ENCODE measurements around the gene SLC35F3.

The SLC35F3 gene

DNA sequence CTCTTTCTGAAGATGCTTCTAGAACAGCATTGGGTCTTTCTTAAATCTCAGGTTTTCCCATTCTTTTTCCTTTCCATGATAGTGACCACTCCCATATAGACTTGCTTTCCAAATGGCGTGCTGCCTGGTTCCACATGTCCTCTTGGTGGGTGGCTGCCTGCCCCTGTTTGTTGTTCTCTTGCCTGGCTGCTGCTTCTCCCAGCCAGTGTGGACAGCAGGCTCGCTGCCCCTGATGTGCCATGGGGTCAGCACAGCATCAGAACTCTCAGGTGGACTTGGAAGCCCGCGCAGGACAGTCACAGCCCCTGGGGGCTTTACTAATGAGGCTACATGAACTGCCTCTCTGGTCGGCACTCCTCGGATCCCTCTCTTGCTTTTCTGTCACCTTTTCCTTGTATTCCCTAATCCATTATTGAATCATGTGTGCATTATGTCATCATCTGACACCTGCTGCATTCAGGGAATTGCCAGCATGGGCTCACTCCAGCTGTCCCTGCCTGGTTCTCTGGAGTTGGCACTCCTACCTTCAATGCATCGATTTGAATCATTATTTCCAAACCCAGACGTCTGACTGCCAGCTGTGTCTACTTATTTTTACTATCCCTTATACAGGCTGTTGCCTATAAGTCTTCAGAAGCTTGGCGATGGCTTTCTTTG is 368.3 kb downstream of the SLC35F3 start:
- TF ChIP-seq, protein P1, sequence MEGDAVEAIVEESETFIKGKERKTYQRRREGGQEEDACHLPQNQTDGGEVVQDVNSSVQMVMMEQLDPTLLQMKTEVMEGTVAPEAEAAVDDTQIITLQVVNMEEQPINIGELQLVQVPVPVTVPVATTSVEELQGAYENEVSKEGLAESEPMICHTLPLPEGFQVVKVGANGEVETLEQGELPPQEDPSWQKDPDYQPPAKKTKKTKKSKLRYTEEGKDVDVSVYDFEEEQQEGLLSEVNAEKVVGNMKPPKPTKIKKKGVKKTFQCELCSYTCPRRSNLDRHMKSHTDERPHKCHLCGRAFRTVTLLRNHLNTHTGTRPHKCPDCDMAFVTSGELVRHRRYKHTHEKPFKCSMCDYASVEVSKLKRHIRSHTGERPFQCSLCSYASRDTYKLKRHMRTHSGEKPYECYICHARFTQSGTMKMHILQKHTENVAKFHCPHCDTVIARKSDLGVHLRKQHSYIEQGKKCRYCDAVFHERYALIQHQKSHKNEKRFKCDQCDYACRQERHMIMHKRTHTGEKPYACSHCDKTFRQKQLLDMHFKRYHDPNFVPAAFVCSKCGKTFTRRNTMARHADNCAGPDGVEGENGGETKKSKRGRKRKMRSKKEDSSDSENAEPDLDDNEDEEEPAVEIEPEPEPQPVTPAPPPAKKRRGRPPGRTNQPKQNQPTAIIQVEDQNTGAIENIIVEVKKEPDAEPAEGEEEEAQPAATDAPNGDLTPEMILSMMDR (IDR thresholded peaks at IDR 0.05; ENCODE audit: extremely low read depth, insufficient read depth, missing control alignments) = no peak
- in situ Hi-C loops (cut with MboI; ENCODE audit: low pct_unique_long_range_greater_than_20kb, low sequenced_read_pairs, unreplicated experiment) = no loop called here
- no peak for DNase-seq (ENCODE audit: low spot score)

DNA sequence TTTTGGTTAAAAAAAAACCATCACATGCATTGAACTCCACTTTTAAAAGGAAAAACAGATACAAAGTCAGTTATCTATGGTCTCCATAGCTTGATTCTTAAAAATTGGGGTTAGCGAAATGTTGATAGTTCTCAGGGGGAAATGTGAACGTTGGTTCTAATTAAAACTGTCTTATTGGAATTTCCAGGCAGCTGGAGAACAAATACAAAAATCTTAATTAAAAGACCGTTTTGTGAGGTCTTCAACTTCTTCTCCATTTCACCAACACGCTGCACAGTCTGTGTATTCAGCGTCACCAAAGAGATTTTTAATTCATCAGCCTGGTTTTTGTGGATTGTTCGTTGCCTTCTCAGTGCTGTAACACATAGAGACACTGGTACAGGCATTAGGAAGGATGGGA is 369.5 kb downstream of the SLC35F3 start:
- in situ Hi-C loops (cut with MboI; ENCODE audit: low pct_unique_long_range_greater_than_20kb, low sequenced_read_pairs, unreplicated experiment) = no loop called here
- TF ChIP-seq, protein P1 (IDR thresholded peaks at IDR 0.05; ENCODE audit: extremely low read depth, insufficient read depth, missing control alignments) = no peak
- DNase-seq (ENCODE audit: low spot score) = no peak

DNA sequence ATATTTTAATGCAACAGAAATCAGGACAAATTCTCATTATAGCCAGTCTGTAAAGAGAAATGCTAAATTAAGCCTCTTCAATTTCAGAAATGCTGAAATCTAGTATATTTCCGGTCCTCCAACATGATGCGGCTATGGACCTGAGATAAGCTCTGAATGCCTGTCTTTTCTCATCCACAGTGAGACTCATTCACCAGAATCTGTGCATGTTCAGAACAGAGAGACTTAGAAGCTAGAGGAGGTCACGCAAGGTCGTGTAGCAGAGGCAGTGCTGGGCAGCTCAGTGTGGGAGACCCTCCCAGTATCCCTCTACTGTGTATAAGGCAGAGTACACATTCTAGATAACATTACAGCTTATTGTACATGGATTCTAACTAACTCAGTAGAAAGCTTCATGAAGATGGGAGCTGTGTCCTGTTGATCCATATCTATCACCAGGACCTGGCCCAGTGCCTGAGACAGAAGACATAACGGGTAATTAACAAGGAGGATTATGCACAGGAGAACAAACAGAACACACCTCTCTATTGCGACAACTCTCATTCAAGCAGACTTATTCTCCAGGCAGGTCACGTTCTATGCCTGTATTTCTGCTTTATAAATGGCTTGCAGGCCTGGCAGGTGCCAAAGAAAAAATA is 371.8 kb downstream of the SLC35F3 start:
- in situ Hi-C loops (cut with MboI; ENCODE audit: low pct_unique_long_range_greater_than_20kb, low sequenced_read_pairs, unreplicated experiment) = no loop called here
- TF ChIP-seq, protein P1 (IDR thresholded peaks at IDR 0.05; ENCODE audit: extremely low read depth, insufficient read depth, missing control alignments) = no peak
- no peak for DNase-seq (ENCODE audit: low spot score)

DNA sequence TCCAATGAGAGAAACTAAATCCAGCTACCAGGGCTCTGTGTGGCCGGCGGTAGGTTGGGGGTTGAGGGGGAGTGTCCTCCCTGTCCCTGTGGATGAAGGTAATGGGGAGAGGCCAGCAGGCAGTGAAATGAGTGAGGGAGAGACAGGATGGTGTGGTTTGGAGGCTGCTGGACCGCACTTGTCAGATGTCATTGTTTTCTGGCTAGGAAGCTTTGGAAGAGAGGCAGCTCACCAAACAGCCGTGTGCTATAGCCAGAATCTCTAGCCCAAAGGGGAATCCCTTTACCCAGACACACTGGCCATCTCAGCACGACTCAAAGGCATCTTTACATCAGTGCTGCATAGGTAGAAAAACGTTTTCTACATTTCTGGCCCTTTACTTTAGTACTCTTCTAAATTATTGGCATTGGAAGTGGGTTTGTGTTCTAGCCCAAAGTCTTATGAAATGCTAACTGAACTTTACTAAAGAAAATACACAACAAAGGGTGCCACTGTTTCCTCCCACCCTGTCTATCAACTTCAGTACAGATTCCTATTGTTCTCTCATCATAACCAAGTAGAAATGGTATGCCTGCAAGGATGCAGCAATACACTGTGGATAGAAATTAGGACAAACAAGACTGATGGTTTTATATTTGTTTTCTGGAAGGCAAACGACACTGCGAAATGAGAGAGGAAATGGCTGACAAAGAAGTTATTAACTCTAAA is 372.8 kb downstream of the SLC35F3 start:
- in situ Hi-C loops (cut with MboI; ENCODE audit: low pct_unique_long_range_greater_than_20kb, low sequenced_read_pairs, unreplicated experiment) = no loop called here
- TF ChIP-seq, protein P1 (IDR thresholded peaks at IDR 0.05; ENCODE audit: extremely low read depth, insufficient read depth, missing control alignments) = no peak

DNA sequence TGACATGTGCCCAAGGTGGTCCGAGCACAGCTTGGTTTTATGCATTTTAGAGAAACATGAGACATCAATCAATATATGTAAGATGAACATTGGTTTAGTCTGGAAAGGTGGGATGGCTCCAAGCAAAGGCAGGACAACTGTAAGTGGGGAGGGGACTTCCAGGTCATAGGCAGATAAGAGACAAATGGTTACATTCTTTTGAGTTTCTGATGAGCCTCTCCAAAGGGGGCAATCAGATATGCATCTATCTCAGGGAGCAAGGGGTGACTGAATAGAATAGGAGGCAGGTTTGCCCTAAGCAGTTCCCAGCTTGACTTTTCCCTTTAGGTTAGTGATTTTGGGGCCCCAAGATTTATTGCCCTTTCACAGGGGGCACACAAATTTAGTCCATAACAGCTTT is 374.5 kb downstream of the SLC35F3 start:
- in situ Hi-C loops (cut with MboI; ENCODE audit: low pct_unique_long_range_greater_than_20kb, low sequenced_read_pairs, unreplicated experiment) = no loop called here
- TF ChIP-seq, protein P1 (IDR thresholded peaks at IDR 0.05; ENCODE audit: extremely low read depth, insufficient read depth, missing control alignments) = no peak
- no peak for DNase-seq (ENCODE audit: low spot score)

More for the DNA sequence above, 372.8 kb downstream of the SLC35F3 start:
- no peak for DNase-seq (ENCODE audit: low spot score)

DNA sequence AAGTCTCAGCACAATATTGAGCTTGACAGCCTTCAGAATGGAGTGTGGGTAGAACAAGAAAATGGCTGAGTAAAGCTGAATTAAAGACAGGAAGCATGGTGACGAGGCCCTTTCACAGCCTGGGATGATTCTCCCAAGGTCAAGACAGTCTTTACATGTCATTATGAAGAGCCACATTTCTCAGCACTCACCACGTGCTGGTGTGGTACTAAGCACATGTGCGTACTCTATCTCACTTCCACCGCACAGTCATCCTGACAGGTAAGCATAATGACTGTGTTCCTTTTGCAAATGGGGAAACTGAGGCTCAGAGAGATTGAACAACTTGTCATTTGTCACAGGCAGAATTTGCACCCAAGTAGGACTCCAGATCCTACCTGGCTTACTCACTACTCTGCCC is 376.0 kb downstream of the SLC35F3 start:
- no peak for DNase-seq (ENCODE audit: low spot score)
- TF ChIP-seq, protein P1 (IDR thresholded peaks at IDR 0.05; ENCODE audit: extremely low read depth, insufficient read depth, missing control alignments) = no peak
- in situ Hi-C loops (cut with MboI; ENCODE audit: low pct_unique_long_range_greater_than_20kb, low sequenced_read_pairs, unreplicated experiment) = no loop called here
